HepG2 (cell line): ENCODE measurements around the gene RSF1. TPM values are rescaled to one million over a fixed set of nuclear protein-coding genes. Genes with fewer than 3 reads are reported as not detected.

ENCODE experiments used
- ATAC-seq: fragments of 200-7000 bp; cut with Tn5 transposase; 3 replicates; pipeline ENCODE4 v1.9.1; 2020; ENCODE audit warnings: mild to moderate bottlenecking, moderate library complexity
- BruUV-seq: library from RNA; stranded (reverse); fragments of 400-500 nt; replicated peaks from 2 replicates; lab custom pipeline; 2021; lab: Mats Ljungman, UMichigan
- CTCF ChIA-PET: fragments of 300-600 bp; formaldehyde crosslinking; extraction: SDS; loops from one replicate; lab custom pipeline; 2021; ENCODE audit warnings: low total read pairs, inconsistent platforms, low intra/inter-chr PET ratio; lab: Yijun Ruan, JAX
- POLR2A ChIA-PET: fragments of 350-600 bp; sonication (Branson Sonifier 250); formaldehyde crosslinking; loops from one replicate; lab custom pipeline; 2020; ENCODE audit warnings: antibody characterized with exemption, inconsistent platforms; lab: Yijun Ruan, JAX
- DNase-seq: peaks from one replicate; pipeline ENCODE4 v3.0.0-alpha.2; 2015; ENCODE audit warnings: low spot score
- FAIRE-seq: peaks from 3 replicates; lab custom pipeline; 2011; peaks lifted over from hg19 to GRCh38; lab: Jason Lieb, UNC
- H2AFZ ChIP-seq: one replicate; pipeline ENCODE4 v1.6.1; 2011; ENCODE audit warnings: low read length, inconsistent platforms
- H3K27ac ChIP-seq: fragments of 300-600 bp; 3 replicates; pipeline ENCODE4 v1.8.0; 2011; ENCODE audit warnings: mixed run types, mild to moderate bottlenecking, mixed read lengths, low read length, inconsistent platforms; ENCODE audit not compliant: insufficient read depth; ENCODE audit errors: extremely low read length
- H3K27me3 ChIP-seq, 2 experiments: fragments of 200-600 bp in 1 of 2; 2 replicates in 1 of 2; 3 replicates in 1 of 2; pipeline versions ENCODE4 v1.6.0 to v1.8.0; 2011; ENCODE audit warnings: low read length in 2 of 2, mild to moderate bottlenecking in 2 of 2, moderate library complexity in 2 of 2, inconsistent platforms in 1 of 2; ENCODE audit not compliant: insufficient read depth in 2 of 2, control insufficient read depth in 1 of 2
- H3K36me3 ChIP-seq, 2 experiments: fragments of 200-600 bp in 1 of 2; replicated peaks in 1 of 2; 2 replicates in 1 of 2; 3 replicates in 1 of 2; pipeline versions ENCODE4 v1.5.1 to v1.8.0; 2011; ENCODE audit warnings: low read length in 2 of 2, inconsistent platforms in 1 of 2; ENCODE audit not compliant: insufficient read depth in 2 of 2, control insufficient read depth in 1 of 2
- H3K4me1 ChIP-seq: 2 replicates; pipeline ENCODE4 v1.5.1; 2012; ENCODE audit warnings: low read length, inconsistent platforms; ENCODE audit not compliant: insufficient read depth
- H3K4me2 ChIP-seq: 2 replicates; pipeline ENCODE4 v1.6.0; 2011; ENCODE audit warnings: low read depth, low read length, inconsistent platforms
- H3K4me3 ChIP-seq, 3 experiments: fragments of 200-600 bp in 1 of 3; sonication (generic), shearing (Covaris generic) in 1 of 3; replicated peaks in 1 of 3; 2 replicates each; pipeline ENCODE4 v1.5.1; 2011 to 2016; ENCODE audit warnings: low read length in 3 of 3, inconsistent platforms in 2 of 3, low read depth in 2 of 3, mild to moderate bottlenecking in 2 of 3, control low read depth in 1 of 3, mixed read lengths in 1 of 3; ENCODE audit not compliant: insufficient read depth in 1 of 3
- H3K79me2 ChIP-seq: one replicate; pipeline ENCODE4 v1.6.1; 2011; ENCODE audit warnings: low read length, inconsistent platforms; ENCODE audit not compliant: insufficient read depth
- H3K9ac ChIP-seq: 2 replicates; pipeline ENCODE4 v1.6.0; 2011; ENCODE audit warnings: mild to moderate bottlenecking, low read depth, low read length, inconsistent platforms; ENCODE audit not compliant: insufficient read depth
- H3K9me3 ChIP-seq: 2 replicates; pipeline ENCODE4 v1.5.1; 2012; ENCODE audit warnings: mild to moderate bottlenecking, low read length
- H4K20me1 ChIP-seq: 2 replicates; pipeline ENCODE4 v1.6.0; 2011; ENCODE audit warnings: inconsistent platforms, mild to moderate bottlenecking, low read length, moderate library complexity; ENCODE audit not compliant: insufficient read depth
- CENPT ChIP-seq: sonication (generic); formaldehyde crosslinking; IDR thresholded peaks from 2 replicates; pipeline ENCODE4 v1.8.0; 2022; ENCODE audit warnings: low read depth, mild to moderate bottlenecking, moderate library complexity, missing genetic modification reagents
- HDAC6 ChIP-seq: fragments of 200-600 bp; sonication (generic); IDR thresholded peaks from 2 replicates; pipeline ENCODE4 v1.7.0; 2017; ENCODE audit warnings: mild to moderate bottlenecking, antibody characterized with exemption, low read length, low read depth
- MEIS1 ChIP-seq: sonication (generic); formaldehyde crosslinking; IDR thresholded peaks from 2 replicates; pipeline ENCODE4 v1.9.0; 2021; ENCODE audit warnings: mild to moderate bottlenecking, missing genetic modification reagents, moderate library complexity, borderline replicate concordance
- NFE2 ChIP-seq: sonication (generic); formaldehyde crosslinking; IDR thresholded peaks from 2 replicates; pipeline ENCODE4 v1.4.0; 2020; ENCODE audit warnings: missing genetic modification reagents
- NFIC ChIP-seq: IDR thresholded peaks from 2 replicates; pipeline ENCODE4 v1.6.1; 2012; ENCODE audit warnings: mild to moderate bottlenecking, low read length, inconsistent platforms
- PBX3 ChIP-seq: sonication (generic); formaldehyde crosslinking; IDR thresholded peaks from 2 replicates; pipeline ENCODE4 v1.8.1; 2023; ENCODE audit warnings: missing genetic modification reagents, inconsistent platforms, borderline replicate concordance
- U2AF2 ChIP-seq: fragments of 200-400 bp; formaldehyde crosslinking; IDR thresholded peaks from 2 replicates; pipeline ENCODE4 v1.6.1; 2017; ENCODE audit warnings: low read depth, mild to moderate bottlenecking, low read length
- ZFY ChIP-seq: sonication (generic); formaldehyde crosslinking; IDR thresholded peaks from 2 replicates; pipeline ENCODE4 v1.4.0; 2020; ENCODE audit warnings: missing genetic modification reagents
- ZNF18 ChIP-seq: sonication (generic); formaldehyde crosslinking; IDR thresholded peaks from 2 replicates; pipeline ENCODE4 v1.8.0; 2022; ENCODE audit warnings: mild to moderate bottlenecking, missing genetic modification reagents; ENCODE audit not compliant: insufficient replicate concordance
- ZNF501 ChIP-seq: sonication (generic); formaldehyde crosslinking; IDR thresholded peaks from 2 replicates; pipeline ENCODE4 v1.5.1; 2020; ENCODE audit warnings: mild to moderate bottlenecking, moderate library complexity, missing genetic modification reagents
- ZNF589 ChIP-seq: sonication (generic); formaldehyde crosslinking; conservative IDR thresholded peaks from 2 replicates; pipeline ENCODE4 v1.8.0; 2022; ENCODE audit warnings: mild to moderate bottlenecking, moderate library complexity, missing genetic modification reagents
- WGBS: methylation state at CpG from one replicate; pipeline ENCODE4 v1.1.6; 2017; ENCODE audit warnings: low lambda C conversion rate; 5-methylcytosine and 5-hydroxymethylcytosine counted together
- in situ Hi-C: cut with HindIII; loops from 2 replicates; pipeline ENCODE4 v1.10.0; 2017; ENCODE audit warnings: low pct_unique_long_range_greater_than_20kb; ENCODE audit not compliant: extremely low pct_ligation_motif_present
- intact Hi-C: fragments of 100-400 bp; cut with micrococcal nuclease; formaldehyde crosslinking; loops from one replicate; pipeline ENCODE4 v1.10.0; 2022; ENCODE audit not compliant: unreplicated experiment
- polyA plus RNA-seq, 8 experiments: library from polyadenylated mRNA; depleted of rRNA in 3 of 8; stranded (reverse) in 7 of 8; unstranded in 1 of 8; fragments of >200 nt; fragmentation: Illumina TruSeq in 4 of 8; extraction: Trizol in 4 of 8; gene quantifications; 2 replicates each; pipeline versions ENCODE4 v1.2.1 to v1.2.3, GENCODE V29; 2011 to 2016; ENCODE audit warnings: low read depth in 4 of 8, missing spikeins in 1 of 8, mixed read lengths in 1 of 8; ENCODE audit not compliant: insufficient read depth in 1 of 8
- total RNA-seq, 5 experiments: library from RNA; depleted of rRNA; stranded (reverse); fragments of >200 nt; fragmentation: Illumina TruSeq; extraction: Trizol; gene quantifications; 2 replicates each; pipeline ENCODE4 v1.2.3, GENCODE V29; 2016; ENCODE audit warnings: low read depth in 1 of 5

RSF1 gene
- total and polyA plus RNA-seq, 2 of the 13 experiments (the other 11 are each of a cell fraction or from before 2014, with no cell fraction given): 15.5 to 33.1 TPM

- no peaks in the 10 kb centered on the region for H3K9me3 ChIP-seq
- no peak for DNase-seq
- no peak overlapping the region for H3K27ac ChIP-seq
- BruUV-seq: no TSS peak
- ChIA-PET POLR2A (no interaction called here), CTCF (no interaction called here)
- in situ Hi-C loops (no loop called here), intact Hi-C loops (no loop called here)
- no peaks in the 10 kb centered on the region for H4K20me1 ChIP-seq
- H3K36me3 ChIP-seq: peaks cover 3 to 32% of the 10 kb centered on the region in 2 experiments
- no peak overlapping the region for H3K4me2 ChIP-seq
- H2AFZ ChIP-seq: no peak overlapping the region
- H3K27me3 ChIP-seq: no peaks in the 10 kb centered on the region
- H3K79me2 ChIP-seq: no peaks in the 10 kb centered on the region
- ATAC-seq: no peak
- WGBS: 100% methylated on average over 3 of the region's 3 CpGs
- no peak overlapping the region for H3K9ac ChIP-seq
- FAIRE-seq: no peak
- no peak overlapping the region for H3K4me3 ChIP-seq
- no peaks in the 10 kb centered on the region for H3K4me1 ChIP-seq
- TF ChIP-seq PBX3 (no peak), MEIS1 (CRISPR knock-in tag) (no peak), CENPT (CRISPR knock-in tag) (no peak), ZNF589 (CRISPR knock-in tag) (no peak), ZFY (CRISPR knock-in tag) (no peak), ZNF501 (CRISPR knock-in tag) (no peak), ZNF18 (CRISPR knock-in tag) (no peak), U2AF2 (no peak), NFE2 (no peak), NFIC (no peak), HDAC6 (no peak)
Measured at GRCh38 chr11:77690649-77691048, 129.9 kb downstream of the RSF1 start.
